Measurements from ENCODE around the gene ZCCHC24. TPM values are rescaled to one million over a fixed set of nuclear protein-coding genes. Genes with fewer than 3 reads are reported as not detected.

The ZCCHC24 gene
- total RNA-seq, 2 experiments from 2014 or later, result 0.67 to 0.85 TPM

GRCh38 chr10:79472449-79472848, 27.0 kb upstream of the ZCCHC24 start:
- H3K4me3 ChIP-seq (ENCODE audit: low read length), result no peak overlapping the region
- H3K9me3 ChIP-seq (ENCODE audit: control insufficient read depth in 1 of 2, insufficient read depth in 1 of 2, low read length in 2 of 2), result no peaks in the 10 kb centered on the region
- intact Hi-C loops (cut with DNase I, micrococcal nuclease), result no loop called here
- CTCF ChIA-PET, result interaction anchor here (1.0 kb wide), 1 partner anchor 26 kb away, joined by 3 read pairs; no protein-coding TSS in a partner anchor
- no peak overlapping the region for H3K27ac ChIP-seq (ENCODE audit: low read depth in 1 of 2, low read length in 2 of 2)
- no peak overlapping the region for H3K4me3 Mint-ChIP-seq
- DNase-seq (no peak), ATAC-seq (ENCODE audit: poor library complexity) (no peak)
- H3K27ac Mint-ChIP-seq, result no peak overlapping the region
- peaks cover 13% of the 10 kb centered on the region for H3K27me3 Mint-ChIP-seq
- peaks cover 3% of the 10 kb centered on the region for H3K4me1 ChIP-seq (ENCODE audit: insufficient read depth, low read length)
- POLR2A ChIA-PET, result no interaction called here
- no peaks in the 10 kb centered on the region for H3K9me3 Mint-ChIP-seq
- no peak for TF ChIP-seq CTCF (IDR thresholded peaks at IDR 0.05)
- no peaks in the 10 kb centered on the region for H3K4me1 Mint-ChIP-seq (ENCODE audit: low read depth)
- H3K36me3 Mint-ChIP-seq (ENCODE audit: low read depth), result no peaks in the 10 kb centered on the region
- H3K36me3 ChIP-seq (ENCODE audit: insufficient read depth, low read length), result no peaks in the 10 kb centered on the region
- H3K27me3 ChIP-seq (ENCODE audit: control insufficient read depth in 1 of 2, insufficient read depth in 2 of 2, low read length in 2 of 2), result peaks cover 0 to 10% of the 10 kb centered on the region in 2 experiments

- Mint-ChIP-seq H3K4me3 (no peak overlapping the region), H3K9me3 (no peaks in the 10 kb centered on the region), H3K27me3 (peaks cover 9% of the 10 kb centered on the region), H3K36me3 (ENCODE audit: low read depth) (no peaks in the 10 kb centered on the region), H3K27ac (no peak overlapping the region), H3K4me1 (ENCODE audit: low read depth) (no peaks in the 10 kb centered on the region)
- DNase-seq, result no peak
- POLR2A ChIA-PET, result no interaction called here
- CTCF ChIA-PET, result interaction anchor here (1.0 to 1.1 kb wide), 2 partner anchors 27 to 71 kb away, joined by 3 read pairs; no protein-coding TSS in a partner anchor
- intact Hi-C loops (cut with DNase I, micrococcal nuclease), result no loop called here
- H3K27ac ChIP-seq (ENCODE audit: low read depth in 1 of 2, low read length in 2 of 2), result no peak overlapping the region
- no peak for ATAC-seq (ENCODE audit: poor library complexity)
- TF ChIP-seq CTCF (IDR thresholded peaks at IDR 0.05), result no peak
- H3K4me1 ChIP-seq (ENCODE audit: insufficient read depth, low read length), result peaks cover 3% of the 10 kb centered on the region
- no peaks in the 10 kb centered on the region for H3K9me3 ChIP-seq (ENCODE audit: control insufficient read depth in 1 of 2, insufficient read depth in 1 of 2, low read length in 2 of 2)
- H3K4me3 ChIP-seq (ENCODE audit: low read length), result no peak overlapping the region
- H3K27me3 ChIP-seq (ENCODE audit: control insufficient read depth in 1 of 2, insufficient read depth in 2 of 2, low read length in 2 of 2), result peaks cover 0 to 10% of the 10 kb centered on the region in 2 experiments
- H3K36me3 ChIP-seq (ENCODE audit: insufficient read depth, low read length), result no peaks in the 10 kb centered on the region
Observed at GRCh38 chr10:79471776-79472175, 26.4 kb upstream of the ZCCHC24 start.

- no peak for DNase-seq
Observed at GRCh38 chr10:79470096-79470495, 24.7 kb upstream of the ZCCHC24 start.

More at GRCh38 chr10:79470096-79470495, 24.7 kb upstream of the ZCCHC24 start:
- Mint-ChIP-seq H3K27ac (no peak overlapping the region), H3K36me3 (ENCODE audit: low read depth) (no peaks in the 10 kb centered on the region), H3K4me1 (ENCODE audit: low read depth) (no peaks in the 10 kb centered on the region), H3K9me3 (no peaks in the 10 kb centered on the region), H3K27me3 (peaks cover 4% of the 10 kb centered on the region), H3K4me3 (no peak overlapping the region)
- H3K9me3 ChIP-seq (ENCODE audit: control insufficient read depth in 1 of 2, insufficient read depth in 1 of 2, low read length in 2 of 2), result no peaks in the 10 kb centered on the region
- POLR2A ChIA-PET, result no interaction called here
- H3K4me1 ChIP-seq (ENCODE audit: insufficient read depth, low read length), result peaks cover 3% of the 10 kb centered on the region
- H3K27ac ChIP-seq (ENCODE audit: low read depth in 1 of 2, low read length in 2 of 2), result no peak overlapping the region
- H3K4me3 ChIP-seq (ENCODE audit: low read length), result no peak overlapping the region
- no peak for ATAC-seq (ENCODE audit: poor library complexity)
- no peaks in the 10 kb centered on the region for H3K36me3 ChIP-seq (ENCODE audit: insufficient read depth, low read length)
- H3K27me3 ChIP-seq (ENCODE audit: control insufficient read depth in 1 of 2, insufficient read depth in 2 of 2, low read length in 2 of 2), result peaks cover 0 to 2% of the 10 kb centered on the region in 2 experiments
- CTCF ChIA-PET, result interaction anchor here (1.7 kb wide), 1 partner anchor 95 kb away, joined by 5 read pairs; no protein-coding TSS in a partner anchor
- intact Hi-C loops (cut with DNase I, micrococcal nuclease), result no loop called here
- no peak for TF ChIP-seq CTCF (IDR thresholded peaks at IDR 0.05)

Data from CD4-positive, alpha-beta T cell (primary cell).